K562 (cell line): ENCODE measurements around the gene ARL6IP1. TPM values are rescaled to one million over a fixed set of nuclear protein-coding genes. Genes with fewer than 3 reads are reported as not detected.

ENCODE experiments used
- ATAC-seq: fragments of 200-7000 bp; cut with Tn5 transposase; 3 replicates; pipeline ENCODE4 v1.9.1; 2020; ENCODE audit warnings: moderate library complexity
- BruUV-seq: library from RNA; stranded (reverse); fragments of 400-500 nt; replicated peaks from 2 replicates; lab custom pipeline; 2021; lab: Mats Ljungman, UMichigan
- CTCF ChIA-PET: fragments of 300-600 bp; formaldehyde crosslinking; extraction: SDS; loops from one replicate; lab custom pipeline; 2021; ENCODE audit warnings: low intra/inter-chr PET ratio; lab: Yijun Ruan, JAX
- POLR2A ChIA-PET: fragments of 300-600, 350-650 bp; sonication (Branson Sonifier 250); formaldehyde crosslinking; extraction: SDS; loops from one replicate; lab custom pipeline; 2021; ENCODE audit warnings: antibody characterized with exemption, inconsistent platforms; lab: Yijun Ruan, JAX
- DNase-seq, 4 experiments: peaks; one replicate each; pipeline versions ENCODE4 v3.0.0 to v3.0.0-alpha.2; 2011 to 2018; ENCODE audit warnings: low spot score in 3 of 4, mixed read lengths in 3 of 4; ENCODE audit errors: extremely low read depth in 1 of 4
- FAIRE-seq: peaks from 2 replicates; lab custom pipeline; 2011; peaks lifted over from hg19 to GRCh38; lab: Jason Lieb, UNC
- H2AFZ ChIP-seq: 2 replicates; pipeline ENCODE4 v1.6.0; 2011; ENCODE audit warnings: low read depth, low read length, control low read depth, inconsistent platforms
- H3K27ac ChIP-seq: fragments of 200-600 bp; 3 replicates; pipeline ENCODE4 v1.8.0; 2011; ENCODE audit warnings: low read depth, mild to moderate bottlenecking, control low read depth, inconsistent platforms, low read length, moderate library complexity, mixed read lengths; ENCODE audit errors: extremely low read depth
- H3K27me3 ChIP-seq, 2 experiments: fragments of 300-600 bp in 1 of 2; 2 replicates in 1 of 2; 3 replicates in 1 of 2; pipeline versions ENCODE4 v1.6.0 to v1.8.0; 2011; ENCODE audit warnings: inconsistent platforms in 2 of 2, low read length in 2 of 2, mild to moderate bottlenecking in 1 of 2, mixed read lengths in 1 of 2, moderate library complexity in 1 of 2; ENCODE audit not compliant: control insufficient read depth in 2 of 2, insufficient read depth in 2 of 2
- H3K36me3 ChIP-seq: fragments of 300-600 bp; 3 replicates; pipeline ENCODE4 v1.8.0; 2011; ENCODE audit warnings: mild to moderate bottlenecking, low read length, inconsistent platforms; ENCODE audit not compliant: control insufficient read depth, insufficient read depth
- H3K4me1 ChIP-seq, 2 experiments: fragments of 200-600 bp in 1 of 2; replicated peaks in 1 of 2; 2 replicates in 1 of 2; 3 replicates in 1 of 2; pipeline versions ENCODE4 v1.5.1 to v1.8.0; 2011; ENCODE audit warnings: inconsistent platforms in 2 of 2, low read length in 2 of 2, mild to moderate bottlenecking in 1 of 2, mixed read lengths in 1 of 2, moderate library complexity in 1 of 2; ENCODE audit not compliant: control insufficient read depth in 2 of 2, insufficient read depth in 2 of 2
- H3K4me2 ChIP-seq: 2 replicates; pipeline ENCODE4 v1.6.1; 2011; ENCODE audit warnings: low read length, control low read depth, inconsistent platforms, mixed read lengths; ENCODE audit not compliant: insufficient read depth
- H3K4me3 ChIP-seq: fragments of 200-600 bp; sonication (generic), shearing (Covaris generic); 2 replicates; pipeline ENCODE4 v1.5.1; 2016; ENCODE audit warnings: control low read depth, inconsistent platforms
- H3K79me2 ChIP-seq: fragments of 200-600 bp; 3 replicates; pipeline ENCODE4 v1.8.0; 2011; ENCODE audit warnings: low read length, inconsistent platforms; ENCODE audit not compliant: control insufficient read depth, insufficient read depth
- H3K9ac ChIP-seq, 2 experiments: 2 replicates each; pipeline versions ENCODE4 v1.6.0 to v1.6.1; 2011; ENCODE audit warnings: low read depth in 2 of 2, low read length in 2 of 2, control low read depth in 1 of 2, inconsistent platforms in 1 of 2, mild to moderate bottlenecking in 1 of 2, mixed read lengths in 1 of 2; ENCODE audit not compliant: insufficient read depth in 1 of 2
- H3K9me1 ChIP-seq: one replicate; pipeline ENCODE4 v1.6.0; 2011; ENCODE audit warnings: inconsistent platforms, mild to moderate bottlenecking, low read length, moderate library complexity; ENCODE audit not compliant: control insufficient read depth, insufficient read depth
- H3K9me3 ChIP-seq: replicated peaks from 2 replicates; pipeline ENCODE4 v1.5.1; 2011; ENCODE audit warnings: low read depth, low read length, inconsistent platforms; ENCODE audit not compliant: control insufficient read depth, insufficient read depth
- H4K20me1 ChIP-seq: replicated peaks from 2 replicates; pipeline ENCODE4 v1.6.1; 2011; ENCODE audit warnings: low read length, inconsistent platforms, mixed read lengths; ENCODE audit not compliant: control insufficient read depth, insufficient read depth
- CHD7 ChIP-seq: fragments of 200-600 bp; sonication (generic); IDR thresholded peaks from one replicate; pipeline ENCODE4 v1.6.1; 2012; ENCODE audit warnings: mild to moderate bottlenecking, low read depth, low read length, inconsistent platforms
- E2F6 ChIP-seq, 2 experiments: IDR thresholded peaks; 2 replicates each; pipeline ENCODE4 v1.6.1; 2011; ENCODE audit warnings: borderline replicate concordance in 1 of 2, control low read depth in 1 of 2, low read depth in 1 of 2, low read length in 1 of 2, mild to moderate bottlenecking in 1 of 2, mixed read lengths in 1 of 2, moderate library complexity in 1 of 2; ENCODE audit not compliant: insufficient read depth in 1 of 2, insufficient read length in 1 of 2, poor library complexity in 1 of 2, severe bottlenecking in 1 of 2; ENCODE audit errors: extremely low read depth in 1 of 2
- EHMT2 ChIP-seq: fragments of 450-650 bp; IDR thresholded peaks from 2 replicates; pipeline ENCODE4 v1.6.1; 2018; ENCODE audit warnings: antibody characterized with exemption
- PKNOX1 ChIP-seq: fragments of 450-650 bp; IDR thresholded peaks from 2 replicates; pipeline ENCODE4 v1.6.1; 2016
- RNF219 ChIP-seq: fragments of 250-450 bp; sonication (Bioruptor Pico); IDR thresholded peaks from 2 replicates; pipeline ENCODE4 v1.5.0; 2022; ENCODE audit warnings: mild to moderate bottlenecking
- WGBS: fragments of 100-300 bp; shearing (Covaris generic); methylation state at CpG from one replicate; pipeline ENCODE4 v1.1.6; 2016; ENCODE audit warnings: low coverage, mixed read lengths; ENCODE audit not compliant: insufficient coverage; ENCODE audit errors: missing lambda C conversion rate; 5-methylcytosine and 5-hydroxymethylcytosine counted together
- in situ Hi-C: fragments of 300-500 bp; cut with MboI; formaldehyde crosslinking; loops from 4 replicates; pipeline ENCODE4 v1.15.0; 2018; ENCODE audit warnings: inconsistent platforms, mixed read lengths
- intact Hi-C: fragments of 100-400 bp; cut with micrococcal nuclease; formaldehyde crosslinking; loops from 2 replicates; pipeline ENCODE4 v1.14.2; 2022
- polyA plus RNA-seq, 8 experiments: library from polyadenylated mRNA; depleted of rRNA in 4 of 8; stranded (reverse) in 5 of 8; unstranded in 3 of 8; fragments of >200 nt; fragmentation: Nextera tagmentation in 2 of 8; fragmentation: Illumina TruSeq in 1 of 8; extraction: Ambion mirVana in 2 of 8; extraction: Trizol in 1 of 8; gene quantifications; 2 replicates each; pipeline versions ENCODE4 v1.2.1 to v1.2.3, GENCODE V29; 2011 to 2014; ENCODE audit warnings: inconsistent platforms in 1 of 8, missing spikeins in 1 of 8
- total RNA-seq, 7 experiments: library from RNA; depleted of rRNA in 6 of 7; stranded (reverse); fragments of >200 nt in 6 of 7; fragmentation: Illumina TruSeq in 2 of 7; extraction: Trizol in 2 of 7; gene quantifications; 2 replicates each; pipeline versions ENCODE4 v1.2.1 to v1.2.3, GENCODE V29; 2011 to 2021; ENCODE audit warnings: low replicate concordance in 1 of 7

Gene ARL6IP1
- total and polyA plus RNA-seq, 9 of the 15 experiments (the other 6 are each of a cell fraction or from before 2014, with no cell fraction given): 102 to 391 (median 162) TPM

- DNase-seq: no peak
- ATAC-seq: no peak
- intact Hi-C loops: no loop called here
- peaks cover 90% of the 10 kb centered on the region for H3K36me3 ChIP-seq
- ChIA-PET POLR2A (interaction anchor here (0.7 to 1.6 kb wide), 3 partner anchors 11 to 1072 kb away, joined by 3 to 7 read pairs (median 4); no protein-coding TSS in a partner anchor), CTCF (no interaction called here)
- no peaks in the 10 kb centered on the region; the same call in 2 of the 3 replicates for H3K79me2 ChIP-seq
- H3K27ac ChIP-seq: no peak overlapping the region
- no TSS peak for BruUV-seq
- no peak overlapping the region for H3K4me3 ChIP-seq
- no peak overlapping the region for H3K9ac ChIP-seq
- no peaks in the 10 kb centered on the region for H3K27me3 ChIP-seq
- 100% methylated on average over 1 of the region's 1 CpG for WGBS
- FAIRE-seq: no peak
- H2AFZ ChIP-seq: no peak overlapping the region
- in situ Hi-C loops: no loop called here
- H4K20me1 ChIP-seq: no peaks in the 10 kb centered on the region
- no peaks in the 10 kb centered on the region for H3K4me1 ChIP-seq
- no peaks in the 10 kb centered on the region for H3K9me1 ChIP-seq
- no peak overlapping the region for H3K4me2 ChIP-seq
- no peaks in the 10 kb centered on the region for H3K9me3 ChIP-seq
- TF ChIP-seq E2F6 (IDR thresholded peaks at IDR 0.05; ENCODE audit: borderline replicate concordance in 1 of 2, extremely low read depth in 1 of 2, insufficient read depth in 1 of 2, insufficient read length in 1 of 2, low read depth in 1 of 2, low read length in 1 of 2, poor library complexity in 1 of 2, severe bottlenecking in 1 of 2) (no peak), PKNOX1 (no peak), RNF219 (CRISPR knock-in tag) (no peak), CHD7 (no peak), EHMT2 (no peak)
These were observed 45.1 kb upstream of the ARL6IP1 start for GRCh38 chr16:18846416-18846815.
